T-helper 2 cell treated with Interferon-gamma antibody and Interleukin-4, amounts not matched to agents 5 μg/mL and 100 μg/mL, for 36 hours (primary cell): ENCODE data around the gene BTBD2.
A peak's percentile ranks its signal among the peaks of the same experiment; 100 is the strongest.

Experiments
- DNase-seq: peaks from one replicate; pipeline ENCODE4 v3.0.0; 2021; ENCODE audit warnings: low spot score
- H3K27ac Mint-ChIP-seq: one replicate; pipeline ENCODE4 v1.8.0; 2021; ENCODE audit warnings: mild to moderate bottlenecking, mixed read lengths
- H3K27me3 Mint-ChIP-seq: one replicate; pipeline ENCODE4 v1.8.0; 2021; ENCODE audit warnings: low read depth, mixed read lengths
- H3K36me3 Mint-ChIP-seq: one replicate; pipeline ENCODE4 v1.8.0; 2021; ENCODE audit warnings: low read depth, mixed read lengths
- H3K4me1 Mint-ChIP-seq: one replicate; pipeline ENCODE4 v1.8.0; 2021; ENCODE audit warnings: low read depth, mixed read lengths
- H3K4me3 Mint-ChIP-seq: one replicate; pipeline ENCODE4 v1.8.0; 2022; ENCODE audit warnings: mild to moderate bottlenecking, moderate library complexity, mixed read lengths
- H3K9me3 Mint-ChIP-seq: one replicate; pipeline ENCODE4 v1.8.0; 2021; ENCODE audit warnings: mixed read lengths

BTBD2 gene

GRCh38 chr19:1950640-1951039, 64.9 kb downstream of the BTBD2 start:
- Mint-ChIP-seq H3K4me3 (no peak overlapping the region), H3K27me3 (no peaks in the 10 kb centered on the region), H3K27ac (no peak overlapping the region), H3K9me3 (no peaks in the 10 kb centered on the region), H3K36me3 (peaks cover 10% of the 10 kb centered on the region), H3K4me1 (peaks cover 3% of the 10 kb centered on the region)
- no peak for DNase-seq

- Mint-ChIP-seq H3K4me1 (peaks cover 3% of the 10 kb centered on the region), H3K9me3 (no peaks in the 10 kb centered on the region), H3K36me3 (peaks cover 10% of the 10 kb centered on the region), H3K27me3 (no peaks in the 10 kb centered on the region), H3K27ac (no peak overlapping the region), H3K4me3 (no peak overlapping the region)
- DNase-seq: no peak
Observed at GRCh38 chr19:1949304-1950101, 66.0 kb downstream of the BTBD2 start.

GRCh38 chr19:1947651-1948209, 67.8 kb downstream of the BTBD2 start:
- H3K36me3 Mint-ChIP-seq: peaks cover 17% of the 10 kb centered on the region
- no peak for DNase-seq
- peaks cover 12% of the 10 kb centered on the region for H3K4me1 Mint-ChIP-seq
- H3K9me3 Mint-ChIP-seq: no peaks in the 10 kb centered on the region
- H3K4me3 Mint-ChIP-seq: no peak overlapping the region
- H3K27ac Mint-ChIP-seq: no peak overlapping the region
- H3K27me3 Mint-ChIP-seq: no peaks in the 10 kb centered on the region

GRCh38 chr19:1945899-1946298, 69.6 kb downstream of the BTBD2 start:
- no peak overlapping the region for H3K27ac Mint-ChIP-seq
- no peak for DNase-seq

GRCh38 chr19:1944916-1945561, 70.5 kb downstream of the BTBD2 start:
- H3K27ac Mint-ChIP-seq: no peak overlapping the region
- peaks cover 19% of the 10 kb centered on the region for H3K36me3 Mint-ChIP-seq
- no peak for DNase-seq
- peak overlapping the region; percentile 29 for H3K4me3 Mint-ChIP-seq
- H3K9me3 Mint-ChIP-seq: no peaks in the 10 kb centered on the region
- peaks cover 18% of the 10 kb centered on the region for H3K4me1 Mint-ChIP-seq
- H3K27me3 Mint-ChIP-seq: no peaks in the 10 kb centered on the region

More at GRCh38 chr19:1945899-1946298, 69.6 kb downstream of the BTBD2 start:
- peaks cover 22% of the 10 kb centered on the region for H3K36me3 Mint-ChIP-seq
- no peaks in the 10 kb centered on the region for H3K27me3 Mint-ChIP-seq
- H3K9me3 Mint-ChIP-seq: no peaks in the 10 kb centered on the region
- H3K4me3 Mint-ChIP-seq: no peak overlapping the region
- peaks cover 14% of the 10 kb centered on the region for H3K4me1 Mint-ChIP-seq

- no peak for DNase-seq
- Mint-ChIP-seq H3K9me3 (no peaks in the 10 kb centered on the region), H3K36me3 (peaks cover 20% of the 10 kb centered on the region), H3K27me3 (no peaks in the 10 kb centered on the region), H3K4me3 (peak overlapping the region; percentile 67), H3K4me1 (peaks cover 24% of the 10 kb centered on the region), H3K27ac (no peak overlapping the region)
Observed at GRCh38 chr19:1944088-1944915, 71.2 kb downstream of the BTBD2 start.

GRCh38 chr19:1943661-1944087, 71.8 kb downstream of the BTBD2 start:
- no peaks in the 10 kb centered on the region for H3K9me3 Mint-ChIP-seq
- DNase-seq: no peak
- no peaks in the 10 kb centered on the region for H3K27me3 Mint-ChIP-seq
- H3K27ac Mint-ChIP-seq: peak overlapping the region; percentile 96
- peaks cover 24% of the 10 kb centered on the region for H3K4me1 Mint-ChIP-seq
- H3K4me3 Mint-ChIP-seq: peak overlapping the region; percentile 99
- H3K36me3 Mint-ChIP-seq: peaks cover 18% of the 10 kb centered on the region

GRCh38 chr19:1942934-1943555, 72.5 kb downstream of the BTBD2 start:
- peak overlapping the region; percentile 96 for H3K27ac Mint-ChIP-seq
- no peaks in the 10 kb centered on the region for H3K27me3 Mint-ChIP-seq
- H3K9me3 Mint-ChIP-seq: no peaks in the 10 kb centered on the region
- H3K36me3 Mint-ChIP-seq: peaks cover 18% of the 10 kb centered on the region
- peak overlapping the region; percentile 99 for H3K4me3 Mint-ChIP-seq
- DNase-seq: no peak
- peaks cover 24% of the 10 kb centered on the region for H3K4me1 Mint-ChIP-seq

GRCh38 chr19:1942078-1942933, 73.2 kb downstream of the BTBD2 start:
- peak; percentile 82 for DNase-seq
- Mint-ChIP-seq H3K4me1 (peaks cover 24% of the 10 kb centered on the region), H3K9me3 (no peaks in the 10 kb centered on the region)

GRCh38 chr19:1941146-1942077, 74.1 kb downstream of the BTBD2 start, which contains the start of gene CSNK1G2:
Gene CSNK1G2 (plus strand): TSS chr19:1941172. CDS start chr19:1969773, 28,601 bp downstream.
- peak within 1 kb of the TSS; percentile 97 for H3K27ac Mint-ChIP-seq
- no peaks in the 10 kb centered on the region for H3K27me3 Mint-ChIP-seq
- peaks cover 24% of the 10 kb centered on the region for H3K4me1 Mint-ChIP-seq
- peaks cover 21% of the 10 kb centered on the region for H3K36me3 Mint-ChIP-seq
- no peak for DNase-seq
- no peaks in the 10 kb centered on the region for H3K9me3 Mint-ChIP-seq
- peak within 1 kb of the TSS; percentile 99 for H3K4me3 Mint-ChIP-seq

More at GRCh38 chr19:1942078-1942933, 73.2 kb downstream of the BTBD2 start:
- Mint-ChIP-seq H3K36me3 (peaks cover 18% of the 10 kb centered on the region), H3K27me3 (no peaks in the 10 kb centered on the region), H3K27ac (peak overlapping the region; percentile 96), H3K4me3 (peak overlapping the region; percentile 99)

GRCh38 chr19:1938071-1938470, 77.4 kb downstream of the BTBD2 start:
- peak overlapping the region; percentile 43 for H3K27ac Mint-ChIP-seq

More at GRCh38 chr19:1938071-1938470, 77.4 kb downstream of the BTBD2 start:
- Mint-ChIP-seq H3K4me3 (peak overlapping the region; percentile 22), H3K4me1 (peaks cover 16% of the 10 kb centered on the region), H3K27me3 (no peaks in the 10 kb centered on the region), H3K9me3 (no peaks in the 10 kb centered on the region), H3K36me3 (peaks cover 20% of the 10 kb centered on the region)
- DNase-seq: no peak
